Hepatocyte (in vitro differentiated cells): Measurements from ENCODE around the gene TCOF1. TPM values are rescaled to one million over a fixed set of nuclear protein-coding genes. Genes with fewer than 3 reads are reported as not detected.
A peak's percentile ranks its signal among the peaks of the same experiment; 100 is the strongest.

Experiments used
- DNase-seq: peaks from one replicate; pipeline ENCODE4 v3.0.0-alpha.2; 2016; ENCODE audit warnings: low spot score
- H2AFZ ChIP-seq: fragments of 200-600 bp; sonication (generic); 2 replicates; pipeline ENCODE4 v1.6.0; 2016; ENCODE audit warnings: antibody characterized with exemption, mild to moderate bottlenecking
- H3K27ac ChIP-seq: fragments of 200-600 bp; sonication (generic); 2 replicates; pipeline ENCODE4 v1.5.1; 2016; ENCODE audit warnings: mild to moderate bottlenecking
- H3K27me3 ChIP-seq: fragments of 200-600 bp; sonication (generic); 2 replicates; pipeline ENCODE4 v1.6.1; 2016
- H3K36me3 ChIP-seq: fragments of 200-600 bp; sonication (generic); replicated peaks from 2 replicates; pipeline ENCODE4 v1.5.1; 2016; ENCODE audit warnings: low read depth; ENCODE audit not compliant: insufficient read depth
- H3K4me1 ChIP-seq: fragments of 200-600 bp; sonication (generic); 2 replicates; pipeline ENCODE4 v1.5.1; 2016; ENCODE audit warnings: mild to moderate bottlenecking, moderate library complexity; ENCODE audit not compliant: insufficient read depth
- H3K4me2 ChIP-seq: fragments of 200-600 bp; sonication (generic); 2 replicates; pipeline ENCODE4 v1.6.0; 2016
- H3K4me3 ChIP-seq: fragments of 200-600 bp; sonication (generic); 2 replicates; pipeline ENCODE4 v1.5.1; 2016; ENCODE audit warnings: mild to moderate bottlenecking
- H3K79me2 ChIP-seq: fragments of 200-600 bp; sonication (generic); 2 replicates; pipeline ENCODE4 v1.6.0; 2017; ENCODE audit warnings: mild to moderate bottlenecking
- H3K9me2 ChIP-seq: fragments of 200-600 bp; sonication (generic); replicated peaks from 2 replicates; pipeline ENCODE4 v1.6.0; 2017; ENCODE audit warnings: mild to moderate bottlenecking; ENCODE audit not compliant: insufficient read depth
- H3K9me3 ChIP-seq: fragments of 200-600 bp; sonication (generic); 2 replicates; pipeline ENCODE4 v1.5.1; 2016; ENCODE audit warnings: low read depth, mild to moderate bottlenecking
- H4K20me1 ChIP-seq: fragments of 200-600 bp; sonication (generic); 2 replicates; pipeline ENCODE4 v1.6.0; 2016; ENCODE audit warnings: mild to moderate bottlenecking; ENCODE audit not compliant: insufficient read depth, poor library complexity, severe bottlenecking
- CTCF ChIP-seq: fragments of 200-600 bp; sonication (generic); IDR thresholded peaks from 2 replicates; pipeline ENCODE4 v1.5.1; 2016; ENCODE audit warnings: antibody characterized with exemption, mild to moderate bottlenecking; ENCODE audit not compliant: poor library complexity
- EZH2 ChIP-seq: fragments of 200-600 bp; sonication (generic); IDR thresholded peaks from 2 replicates; pipeline ENCODE4 v1.6.1; 2016; ENCODE audit warnings: antibody characterized with exemption, mild to moderate bottlenecking, borderline replicate concordance
- EZH2phosphoT487 ChIP-seq: fragments of 200-600 bp; sonication (generic); IDR thresholded peaks from one replicate; pipeline ENCODE4 v1.6.1; 2018; ENCODE audit warnings: antibody characterized with exemption, mild to moderate bottlenecking, low read depth, moderate library complexity; ENCODE audit not compliant: unreplicated experiment, severe bottlenecking
- WGBS: methylation state at CpG from one replicate; pipeline ENCODE4 v1.1.6; 2016; ENCODE audit warnings: low lambda C conversion rate; ENCODE audit errors: missing lambda C conversion rate; 5-methylcytosine and 5-hydroxymethylcytosine counted together
- polyA plus RNA-seq: library from polyadenylated mRNA; unstranded; fragments of >200 nt; fragmentation: Nextera tagmentation; extraction: Ambion mirVana; gene quantifications from 2 replicates; pipeline ENCODE4 v1.2.1, GENCODE V29; 2016
- total RNA-seq: library from RNA; depleted of rRNA; stranded (reverse); fragments of >200 nt; gene quantifications from 2 replicates; pipeline ENCODE4 v1.2.3, GENCODE V29; 2014

Gene TCOF1
- total RNA-seq = 19.9 and 21.2 TPM in 2 replicates
- 22.5 and 24.0 TPM in 2 replicates for polyA plus RNA-seq

- no peak for TF ChIP-seq EZH2
- TF ChIP-seq CTCF = no peak
- no peak for TF ChIP-seq EZH2phosphoT487
- Histone ChIP-seq H3K27me3 (no peaks in the 10 kb centered on the region), H4K20me1 (no peaks in the 10 kb centered on the region), H3K36me3 (no peaks in the 10 kb centered on the region), H3K79me2 (peaks cover 28% of the 10 kb centered on the region), H3K4me3 (peak within 1 kb of the TSS; percentile 61), H3K4me1 (peaks cover 27% of the 10 kb centered on the region), H3K9me2 (no peaks in the 10 kb centered on the region), H2AFZ (peak within 1 kb of the TSS; percentile 58), H3K9me3 (no peaks in the 10 kb centered on the region), H3K27ac (peak within 1 kb of the TSS; percentile 73), H3K4me2 (peak within 1 kb of the TSS; percentile 93)
- DNase-seq = peak; percentile 99
- under 1% methylated on average over 83 of the region's 90 CpGs for WGBS
Measured at GRCh38 chr5:150357326-150358260, at the start of gene TCOF1. Gene TCOF1 (plus strand): TSS chr5:150357697. CDS start chr5:150357747, 50 bp downstream.

GRCh38 chr5:150309101-150309885 lies 48.2 kb upstream of the TCOF1 start:
- H3K27ac ChIP-seq = no peak overlapping the region
- 58% methylated on average over 7 of the region's 7 CpGs for WGBS

GRCh38 chr5:150309886-150310239 lies 47.6 kb upstream of the TCOF1 start:
- 59% methylated on average over 1 of the region's 1 CpG for WGBS
- Histone ChIP-seq H2AFZ (no peak overlapping the region), H3K79me2 (no peaks in the 10 kb centered on the region), H3K9me3 (no peaks in the 10 kb centered on the region), H3K4me1 (no peaks in the 10 kb centered on the region), H3K27ac (no peak overlapping the region), H3K4me2 (no peak overlapping the region), H3K9me2 (no peaks in the 10 kb centered on the region), H4K20me1 (no peaks in the 10 kb centered on the region), H3K27me3 (no peaks in the 10 kb centered on the region), H3K4me3 (no peak overlapping the region), H3K36me3 (no peaks in the 10 kb centered on the region)
- TF ChIP-seq EZH2 (no peak), CTCF (no peak)
- no peak for DNase-seq

More at GRCh38 chr5:150309101-150309885, 48.2 kb upstream of the TCOF1 start:
- no peaks in the 10 kb centered on the region for H3K36me3 ChIP-seq
- DNase-seq = no peak
- TF ChIP-seq EZH2phosphoT487 = no peak
- TF ChIP-seq EZH2 = no peak
- no peak for TF ChIP-seq CTCF
- H3K4me1 ChIP-seq = peaks cover 3% of the 10 kb centered on the region
- H3K9me3 ChIP-seq = no peaks in the 10 kb centered on the region
- H3K4me3 ChIP-seq = no peak overlapping the region
- H3K4me2 ChIP-seq = no peak overlapping the region
- H3K79me2 ChIP-seq = no peaks in the 10 kb centered on the region
- no peaks in the 10 kb centered on the region for H3K27me3 ChIP-seq
- H2AFZ ChIP-seq = no peak overlapping the region
- no peaks in the 10 kb centered on the region for H4K20me1 ChIP-seq
- no peaks in the 10 kb centered on the region for H3K9me2 ChIP-seq
